H1 (cell line): ENCODE results near the gene INF2. TPM values are rescaled to one million over a fixed set of nuclear protein-coding genes. Genes with fewer than 3 reads are reported as not detected.

ENCODE experiments used
- CHD7 ChIP-seq: fragments of 300-600 bp; sonication (generic); IDR thresholded peaks from 2 replicates; pipeline ENCODE4 v1.7.1; 2012; ENCODE audit warnings: low read length, moderate library complexity, mild to moderate bottlenecking, inconsistent platforms; ENCODE audit not compliant: insufficient replicate concordance
- HDAC2 ChIP-seq, 2 experiments: fragments of 300-600 bp in 1 of 2; sonication (generic) in 1 of 2; IDR thresholded peaks; 2 replicates each; pipeline ENCODE4 v1.6.1; 2011 to 2012; ENCODE audit warnings: low read depth in 2 of 2, low read length in 2 of 2, mild to moderate bottlenecking in 2 of 2, moderate library complexity in 2 of 2, borderline replicate concordance in 1 of 2, inconsistent platforms in 1 of 2
- RXRA ChIP-seq: IDR thresholded peaks from 2 replicates; pipeline ENCODE4 v1.6.1; 2011; ENCODE audit warnings: low read depth, mild to moderate bottlenecking, low read length, moderate library complexity; ENCODE audit not compliant: insufficient read depth
- polyA plus RNA-seq, 7 experiments: library from polyadenylated mRNA; depleted of rRNA in 3 of 7; stranded (reverse) in 5 of 7; unstranded in 2 of 7; fragments of >200 nt in 5 of 7; fragments of 200-250 nt in 2 of 7; gene quantifications; 1 replicate in 5 of 7; 2 replicates in 1 of 7; 4 replicates in 1 of 7; pipeline versions ENCODE4 v1.2.1 to v1.2.3, GENCODE V29; 2011 to 2013; ENCODE audit warnings: missing spikeins in 2 of 7, mixed read lengths in 2 of 7
- total RNA-seq: library from RNA; stranded (reverse); fragmentation: NEBNext Ultra II Directional; extraction: Animal tissue kit (Norgen Biotek cat#: 25700); gene quantifications from 2 replicates; pipeline ENCODE4 v1.2.1, GENCODE V29; 2021

INF2 gene
- total and polyA plus RNA-seq, 2 of the 8 experiments (the other 6 are each of a cell fraction or from before 2014, with no cell fraction given), result 29.1 to 59.5 TPM

GRCh38 chr14:104719343-104719742, 29.9 kb downstream of the INF2 start (continued):
- TF ChIP-seq CHD7 (no peak), RXRA (no peak), HDAC2 (IDR thresholded peaks at IDR 0.05; ENCODE audit: borderline replicate concordance in 1 of 2, low read depth in 2 of 2, low read length in 2 of 2) (no peak)
- TF ChIP-seq, all 59 proteins: peak for 0
